Urothelium cell line (cell line): ENCODE data around the gene CNTNAP5.

Experiments
- DNase-seq: peaks from one replicate; pipeline ENCODE4 v3.0.0; 2011; ENCODE audit warnings: low spot score, mixed read lengths
- FAIRE-seq: peaks from 2 replicates; lab custom pipeline; 2011; peaks lifted over from hg19 to GRCh38; lab: Jason Lieb, UNC

CNTNAP5 gene

GRCh38 chr2:124923097-124923496 lies 898.0 kb downstream of the CNTNAP5 start:
- DNase-seq, result no peak
- FAIRE-seq, result no peak

GRCh38 chr2:124933883-124934282 lies 908.8 kb downstream of the CNTNAP5 start:
- DNase-seq (no peak), FAIRE-seq (no peak)

GRCh38 chr2:124953921-124954320 lies 928.8 kb downstream of the CNTNAP5 start:
- DNase-seq (no peak), FAIRE-seq (no peak)

GRCh38 chr2:124959581-124959980 lies 934.5 kb downstream of the CNTNAP5 start:
- no peak for FAIRE-seq

GRCh38 chr2:124961132-124961531 lies 936.0 kb downstream of the CNTNAP5 start:
- DNase-seq (no peak), FAIRE-seq (no peak)

More at GRCh38 chr2:124959581-124959980, 934.5 kb downstream of the CNTNAP5 start:
- DNase-seq, result no peak
